CD14-positive monocyte (primary cell): ENCODE measurements around the gene RASA2. TPM values are rescaled to one million over a fixed set of nuclear protein-coding genes. Genes with fewer than 3 reads are reported as not detected.
"Not testable (repeated sequence)": the region's sequence is repeated elsewhere in the genome, so short reads cannot be mapped to it uniquely, and the experiment has no call there.

ENCODE experiments used
- DNase-seq, 3 donors: peaks; one replicate each; pipeline ENCODE4 v3.0.0-alpha.2; 2011 to 2022
- H2AFZ ChIP-seq: 2 replicates; pipeline ENCODE4 v1.6.0; 2012; ENCODE audit warnings: mild to moderate bottlenecking, low read depth, low read length, inconsistent platforms; ENCODE audit not compliant: insufficient read depth, poor library complexity, severe bottlenecking
- H3K27ac ChIP-seq, 2 donors: 1 replicate in 1 of 2; 2 replicates in 1 of 2; pipeline ENCODE4 v1.5.1; 2012 to 2013; ENCODE audit warnings: low read length in 2 of 2, control low read depth in 1 of 2, inconsistent platforms in 1 of 2, low read depth in 1 of 2, mild to moderate bottlenecking in 1 of 2
- H3K27me3 ChIP-seq, 2 donors: one replicate each; pipeline versions ENCODE4 v1.6.0 to v1.6.1; 2011 to 2013; ENCODE audit warnings: low read length in 2 of 2; ENCODE audit not compliant: control insufficient read depth in 2 of 2, insufficient read depth in 2 of 2
- H3K36me3 ChIP-seq, 2 donors: replicated peaks in 1 of 2; 1 replicate in 1 of 2; 2 replicates in 1 of 2; pipeline versions ENCODE4 v1.5.1 to v1.6.1; 2012 to 2013; ENCODE audit warnings: low read length in 2 of 2, control low read depth in 1 of 2, inconsistent platforms in 1 of 2, mild to moderate bottlenecking in 1 of 2; ENCODE audit not compliant: insufficient read depth in 2 of 2, control insufficient read depth in 1 of 2
- H3K4me1 ChIP-seq, 2 donors: 1 replicate in 1 of 2; 2 replicates in 1 of 2; pipeline versions ENCODE4 v1.5.1 to v1.6.1; 2012 to 2013; ENCODE audit warnings: low read length in 2 of 2, control low read depth in 1 of 2, inconsistent platforms in 1 of 2, mild to moderate bottlenecking in 1 of 2, moderate library complexity in 1 of 2; ENCODE audit not compliant: insufficient read depth in 2 of 2, control insufficient read depth in 1 of 2
- H3K4me2 ChIP-seq: replicated peaks from 2 replicates; pipeline ENCODE3; 2012; ENCODE audit warnings: low read length, moderate library complexity, mild to moderate bottlenecking; ENCODE audit not compliant: poor library complexity, severe bottlenecking; ENCODE audit errors: extremely low read depth
- H3K4me3 ChIP-seq, 3 experiments: fragments of 200-600 bp in 1 of 3; sonication (generic) in 1 of 3; replicated peaks in 1 of 3; 1 replicate in 2 of 3; 2 replicates in 1 of 3; pipeline ENCODE4 v1.5.1; 2011 to 2013; ENCODE audit warnings: low read length in 3 of 3, mild to moderate bottlenecking in 3 of 3, control low read depth in 2 of 3, low read depth in 2 of 3, inconsistent platforms in 1 of 3, moderate library complexity in 1 of 3
- H3K79me2 ChIP-seq: 2 replicates; pipeline ENCODE4 v1.6.0; 2012; ENCODE audit warnings: mild to moderate bottlenecking, control low read depth, inconsistent platforms, low read length, moderate library complexity; ENCODE audit not compliant: insufficient read depth
- H3K9ac ChIP-seq: 2 replicates; pipeline ENCODE4 v1.6.0; 2017; ENCODE audit warnings: low read length, mild to moderate bottlenecking; ENCODE audit not compliant: insufficient read depth, poor library complexity, severe bottlenecking
- H3K9me3 ChIP-seq, 2 donors: replicated peaks in 1 of 2; 1 replicate in 1 of 2; 2 replicates in 1 of 2; pipeline versions ENCODE4 v1.5.1 to v1.6.1; 2012 to 2013; ENCODE audit warnings: low read length in 2 of 2, control low read depth in 1 of 2; ENCODE audit not compliant: control insufficient read depth in 1 of 2, insufficient read depth in 1 of 2
- H4K20me1 ChIP-seq: 2 replicates; pipeline ENCODE4 v1.6.0; 2012; ENCODE audit warnings: mild to moderate bottlenecking, low read length, control low read depth, moderate library complexity; ENCODE audit not compliant: insufficient read depth
- H3K27ac Mint-ChIP-seq, 7 donors: one replicate each; pipeline ENCODE4 v1.8.0; 2020; ENCODE audit warnings: mild to moderate bottlenecking in 7 of 7, mixed read lengths in 7 of 7, moderate library complexity in 6 of 7, inconsistent platforms in 2 of 7
- H3K27me3 Mint-ChIP-seq, 3 donors: one replicate each; pipeline ENCODE4 v1.8.0; 2021 to 2022; ENCODE audit warnings: low read depth in 3 of 3, mild to moderate bottlenecking in 3 of 3, mixed read lengths in 3 of 3, moderate library complexity in 3 of 3, inconsistent platforms in 1 of 3
- H3K36me3 Mint-ChIP-seq, 2 donors: one replicate each; pipeline ENCODE4 v1.8.0; 2020; ENCODE audit warnings: mixed read lengths in 2 of 2, inconsistent platforms in 1 of 2, mild to moderate bottlenecking in 1 of 2
- H3K4me1 Mint-ChIP-seq: one replicate; pipeline ENCODE4 v1.8.0; 2020; ENCODE audit warnings: mild to moderate bottlenecking, mixed read lengths
- H3K4me3 Mint-ChIP-seq, 2 donors: one replicate each; pipeline ENCODE4 v1.8.0; 2020; ENCODE audit warnings: mild to moderate bottlenecking in 2 of 2, mixed read lengths in 2 of 2, moderate library complexity in 1 of 2
- H3K9me3 Mint-ChIP-seq, 7 donors: one replicate each; pipeline ENCODE4 v1.8.0; 2020 to 2022; ENCODE audit warnings: mixed read lengths in 7 of 7, mild to moderate bottlenecking in 6 of 7, moderate library complexity in 6 of 7, inconsistent platforms in 2 of 7
- WGBS: methylation state at CpG from one replicate; pipeline ENCODE4 v1.1.5; 2013; ENCODE audit warnings: missing lambda C conversion rate; ENCODE audit not compliant: insufficient coverage; 5-methylcytosine and 5-hydroxymethylcytosine counted together
- intact Hi-C, 2 donors: fragments of 100-400 bp; cut with micrococcal nuclease; formaldehyde crosslinking; loops; one replicate each; pipeline versions ENCODE4 v1.15.0 to v1.15.1; 2023
- polyA plus RNA-seq, 3 donors: library from polyadenylated mRNA; depleted of rRNA in 1 of 3; unstranded in 2 of 3; stranded (reverse) in 1 of 3; fragments of 300-500 nt in 2 of 3; fragments of >200 nt in 1 of 3; fragmentation: Illumina TruSeq in 2 of 3; gene quantifications; 1 replicate in 2 of 3; 2 replicates in 1 of 3; pipeline ENCODE4 v1.2.3, GENCODE V29; 2012 to 2021
- TF ChIP-seq, protein P1 (sequence below): fragments of 200-600 bp; IDR thresholded peaks from one replicate; pipeline ENCODE4 v1.8.0; 2022; ENCODE audit warnings: antibody characterized with exemption, mild to moderate bottlenecking

RASA2 gene
- polyA plus RNA-seq, 3 donors, result 7.0 to 13.5 (median 8.8) TPM

DNA sequence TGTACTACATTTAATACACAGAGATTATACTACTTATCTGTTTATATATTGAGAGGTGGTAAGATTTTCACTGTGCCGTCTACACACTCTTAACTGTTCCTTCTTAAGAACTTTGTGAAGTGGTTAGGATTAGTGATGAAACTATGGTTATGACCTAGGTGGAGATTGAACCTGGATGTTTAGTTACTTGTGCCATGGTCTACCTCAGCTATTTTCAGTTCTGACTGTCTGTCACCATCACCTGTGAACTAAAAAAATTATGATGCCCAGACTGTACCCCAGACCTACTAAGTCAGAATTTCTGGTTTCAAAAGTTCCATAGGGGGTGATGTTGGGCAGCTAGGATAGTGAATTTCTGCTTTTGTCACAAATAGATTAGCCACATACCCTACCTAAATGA is 6.4 kb downstream of the RASA2 start:
- peaks cover 17 to 26% of the 10 kb centered on the region in 2 donors for H3K36me3 Mint-ChIP-seq
- TF ChIP-seq, protein P1, sequence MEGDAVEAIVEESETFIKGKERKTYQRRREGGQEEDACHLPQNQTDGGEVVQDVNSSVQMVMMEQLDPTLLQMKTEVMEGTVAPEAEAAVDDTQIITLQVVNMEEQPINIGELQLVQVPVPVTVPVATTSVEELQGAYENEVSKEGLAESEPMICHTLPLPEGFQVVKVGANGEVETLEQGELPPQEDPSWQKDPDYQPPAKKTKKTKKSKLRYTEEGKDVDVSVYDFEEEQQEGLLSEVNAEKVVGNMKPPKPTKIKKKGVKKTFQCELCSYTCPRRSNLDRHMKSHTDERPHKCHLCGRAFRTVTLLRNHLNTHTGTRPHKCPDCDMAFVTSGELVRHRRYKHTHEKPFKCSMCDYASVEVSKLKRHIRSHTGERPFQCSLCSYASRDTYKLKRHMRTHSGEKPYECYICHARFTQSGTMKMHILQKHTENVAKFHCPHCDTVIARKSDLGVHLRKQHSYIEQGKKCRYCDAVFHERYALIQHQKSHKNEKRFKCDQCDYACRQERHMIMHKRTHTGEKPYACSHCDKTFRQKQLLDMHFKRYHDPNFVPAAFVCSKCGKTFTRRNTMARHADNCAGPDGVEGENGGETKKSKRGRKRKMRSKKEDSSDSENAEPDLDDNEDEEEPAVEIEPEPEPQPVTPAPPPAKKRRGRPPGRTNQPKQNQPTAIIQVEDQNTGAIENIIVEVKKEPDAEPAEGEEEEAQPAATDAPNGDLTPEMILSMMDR, result no peak
- Histone ChIP-seq H3K4me1 (peaks cover 15 to 22% of the 10 kb centered on the region in 2 donors), H3K9me3 (no peaks in the 10 kb centered on the region), H2AFZ (no peak overlapping the region), H3K27ac (no peak overlapping the region), H3K4me2 (no peak overlapping the region), H3K4me3 (no peak overlapping the region), H4K20me1 (peaks cover 57% of the 10 kb centered on the region), H3K9ac (no peak overlapping the region), H3K36me3 (no peaks in the 10 kb centered on the region), H3K27me3 (no peaks in the 10 kb centered on the region), H3K79me2 (peaks cover 88% of the 10 kb centered on the region)
- intact Hi-C loops, result no loop called here
- no peak for DNase-seq
- WGBS, result no CpG with 5 or more reads among the region's 1 CpG
- H3K27ac Mint-ChIP-seq, result no peak overlapping the region
- no peaks in the 10 kb centered on the region for H3K27me3 Mint-ChIP-seq
- H3K9me3 Mint-ChIP-seq, result peaks cover 0 to 3% (median 0%) of the 10 kb centered on the region in 7 donors
- peaks cover 40% of the 10 kb centered on the region for H3K4me1 Mint-ChIP-seq
- no peak overlapping the region for H3K4me3 Mint-ChIP-seq

DNA sequence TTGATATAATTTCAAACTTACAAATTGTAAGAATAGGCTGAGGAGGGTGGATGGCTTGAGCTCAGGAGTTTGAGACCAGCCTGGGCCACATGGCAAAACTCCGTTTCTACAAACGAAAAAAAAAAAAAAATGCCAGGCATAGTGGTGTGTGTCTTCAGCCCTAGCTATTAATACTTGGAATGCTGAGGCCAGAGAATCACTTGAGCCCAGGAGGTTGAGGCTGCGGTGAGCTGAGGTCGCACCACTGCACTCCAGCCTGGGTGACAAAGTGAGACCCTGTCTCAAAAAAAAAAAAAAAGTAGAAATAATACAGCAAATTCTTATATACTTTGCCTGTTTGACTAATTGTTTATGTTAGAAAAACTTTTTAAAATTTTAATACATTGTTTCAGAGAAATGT is 10.8 kb downstream of the RASA2 start:
- Histone ChIP-seq H3K4me1 (peaks cover 25 to 28% of the 10 kb centered on the region in 2 donors), H4K20me1 (peaks cover 19% of the 10 kb centered on the region), H3K79me2 (peaks cover 85% of the 10 kb centered on the region)
- H3K36me3 ChIP-seq, H3K27me3 ChIP-seq, H3K9me3 Mint-ChIP-seq, H3K4me2 ChIP-seq, H3K9me3 ChIP-seq, H3K4me3 Mint-ChIP-seq, H3K27me3 Mint-ChIP-seq, intact Hi-C loops, H2AFZ ChIP-seq, H3K4me3 ChIP-seq, H3K9ac ChIP-seq, DNase-seq, H3K27ac ChIP-seq: not testable (repeated sequence)
- WGBS, result 100% methylated on average over 1 of the region's 4 CpGs
- peaks cover 7 to 14% of the 10 kb centered on the region in 2 donors for H3K36me3 Mint-ChIP-seq
- peaks cover 40% of the 10 kb centered on the region for H3K4me1 Mint-ChIP-seq
- peak overlapping the region in 2 of 7 donors; percentile 54 to 97 for H3K27ac Mint-ChIP-seq
